Measurements from ENCODE around the gene SORCS1.

DNA sequence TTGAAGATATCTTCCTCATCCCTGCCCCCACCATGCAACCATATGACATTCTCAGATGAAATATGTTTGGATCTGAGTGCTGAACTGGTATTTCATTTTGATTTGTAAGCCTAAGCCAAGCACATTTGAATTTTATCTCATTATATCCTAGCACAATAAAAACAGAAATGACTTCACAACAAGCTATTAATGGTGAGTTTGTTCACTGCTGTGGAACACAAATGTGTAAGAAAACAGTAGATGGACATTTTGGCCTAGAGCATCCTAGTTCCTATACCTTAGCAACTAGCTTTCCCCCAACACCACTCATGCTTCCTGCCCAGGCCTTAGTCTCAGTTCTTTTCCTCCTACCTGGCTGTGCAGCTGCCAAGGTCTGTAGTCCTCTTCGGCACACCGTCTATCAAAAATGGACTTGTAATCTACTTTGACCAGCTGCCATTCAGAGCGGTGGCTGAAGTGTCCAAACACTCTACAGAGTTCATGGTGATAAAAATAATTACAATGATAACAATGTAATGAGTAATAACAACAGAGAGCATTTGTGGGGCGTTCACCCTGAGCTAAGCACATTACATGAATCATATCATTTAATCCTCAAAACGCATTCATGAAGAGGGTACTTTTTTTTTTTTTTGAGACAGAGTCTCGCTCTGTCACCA, 491.9 kb downstream of the SORCS1 start:
- TF ChIP-seq, protein P1, sequence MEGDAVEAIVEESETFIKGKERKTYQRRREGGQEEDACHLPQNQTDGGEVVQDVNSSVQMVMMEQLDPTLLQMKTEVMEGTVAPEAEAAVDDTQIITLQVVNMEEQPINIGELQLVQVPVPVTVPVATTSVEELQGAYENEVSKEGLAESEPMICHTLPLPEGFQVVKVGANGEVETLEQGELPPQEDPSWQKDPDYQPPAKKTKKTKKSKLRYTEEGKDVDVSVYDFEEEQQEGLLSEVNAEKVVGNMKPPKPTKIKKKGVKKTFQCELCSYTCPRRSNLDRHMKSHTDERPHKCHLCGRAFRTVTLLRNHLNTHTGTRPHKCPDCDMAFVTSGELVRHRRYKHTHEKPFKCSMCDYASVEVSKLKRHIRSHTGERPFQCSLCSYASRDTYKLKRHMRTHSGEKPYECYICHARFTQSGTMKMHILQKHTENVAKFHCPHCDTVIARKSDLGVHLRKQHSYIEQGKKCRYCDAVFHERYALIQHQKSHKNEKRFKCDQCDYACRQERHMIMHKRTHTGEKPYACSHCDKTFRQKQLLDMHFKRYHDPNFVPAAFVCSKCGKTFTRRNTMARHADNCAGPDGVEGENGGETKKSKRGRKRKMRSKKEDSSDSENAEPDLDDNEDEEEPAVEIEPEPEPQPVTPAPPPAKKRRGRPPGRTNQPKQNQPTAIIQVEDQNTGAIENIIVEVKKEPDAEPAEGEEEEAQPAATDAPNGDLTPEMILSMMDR (IDR thresholded peaks at IDR 0.05) = no peak
- no peak for TF ChIP-seq POLR2A (IDR thresholded peaks at IDR 0.05)
- no peak for TF ChIP-seq POLR2AphosphoS5 (IDR thresholded peaks at IDR 0.05)
